22Rv1 (cell line): ENCODE results near the gene SRC.

ENCODE experiments used
- H3K27ac ChIP-seq: fragments of 450-650 bp; 2 replicates; pipeline ENCODE4 v1.5.1; 2017
- CTCF ChIP-seq: fragments of 450-650 bp; IDR thresholded peaks from 2 replicates; pipeline ENCODE4 v1.5.1; 2017; ENCODE audit warnings: mild to moderate bottlenecking
- ZFX ChIP-seq: fragments of 450-650 bp; IDR thresholded peaks from 2 replicates; pipeline ENCODE4 v1.6.1; 2017; ENCODE audit warnings: antibody characterized with exemption, borderline replicate concordance

SRC gene

DNA sequence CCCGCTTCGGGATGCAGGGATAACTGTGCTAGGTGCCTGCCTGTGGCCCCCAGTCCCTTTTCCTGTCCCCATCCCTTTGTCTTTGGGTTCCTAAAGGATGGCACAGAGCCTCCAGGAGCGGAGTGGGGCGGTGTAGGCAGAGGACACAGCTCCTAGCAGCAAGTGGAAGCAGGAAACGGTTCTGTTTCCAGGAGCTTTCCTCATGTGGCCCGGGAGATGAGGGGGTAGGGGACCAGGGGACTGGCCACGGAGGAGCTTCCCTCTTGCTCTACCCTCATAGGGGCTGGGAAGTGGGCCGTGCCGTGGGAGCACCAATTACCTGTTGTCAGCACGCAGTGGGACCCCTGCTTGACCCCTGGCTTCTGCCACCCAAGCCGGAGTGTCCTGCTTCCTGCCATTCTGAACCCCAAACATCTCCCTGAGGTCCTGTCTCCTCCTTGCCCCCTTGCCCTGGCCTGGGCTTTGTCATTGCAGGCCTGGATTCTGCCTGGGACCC, 76.9 kb downstream of the SRC start:
- TF ChIP-seq CTCF (no peak), ZFX (no peak)
- no peak overlapping the region for H3K27ac ChIP-seq

- TF ChIP-seq ZFX (no peak), CTCF (no peak)
- no peak overlapping the region for H3K27ac ChIP-seq
Measured at GRCh38 chr20:37423545-37423944, 77.6 kb downstream of the SRC start.

GRCh38 chr20:37424062-37424851, 78.3 kb downstream of the SRC start:
- H3K27ac ChIP-seq = no peak overlapping the region
- TF ChIP-seq CTCF (no peak), ZFX (no peak)

DNA sequence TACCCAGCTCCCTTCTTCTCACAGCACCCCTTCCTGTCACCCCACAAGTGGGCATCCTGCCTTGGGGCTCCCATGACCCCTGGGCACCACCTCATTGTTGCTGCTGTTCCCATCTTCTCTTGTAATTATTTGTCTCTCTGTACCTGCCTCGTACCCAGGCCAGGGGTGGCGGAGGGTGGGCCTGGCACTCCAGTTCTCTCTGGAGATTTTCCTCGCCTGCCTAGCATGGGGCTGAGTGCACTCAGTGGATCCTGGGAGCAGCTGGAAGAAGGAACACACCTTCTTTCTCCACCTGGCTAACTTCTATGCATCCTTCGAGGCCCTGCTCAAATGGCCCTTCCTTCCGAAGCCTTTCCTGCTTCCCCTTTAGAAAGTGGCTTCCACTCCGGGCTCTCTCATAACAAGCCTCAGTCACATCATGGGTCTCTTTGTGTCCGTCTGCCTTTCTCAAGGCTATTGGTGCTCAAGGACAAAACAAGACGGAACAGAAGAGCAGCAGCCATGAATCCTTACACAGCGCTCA, 79.2 kb downstream of the SRC start:
- TF ChIP-seq ZFX (no peak), CTCF (no peak)

GRCh38 chr20:37426106-37426505, 80.2 kb downstream of the SRC start:
- TF ChIP-seq ZFX (no peak), CTCF (no peak)
- H3K27ac ChIP-seq = no peak overlapping the region

More for the DNA sequence above, 79.2 kb downstream of the SRC start:
- no peak overlapping the region for H3K27ac ChIP-seq

DNA sequence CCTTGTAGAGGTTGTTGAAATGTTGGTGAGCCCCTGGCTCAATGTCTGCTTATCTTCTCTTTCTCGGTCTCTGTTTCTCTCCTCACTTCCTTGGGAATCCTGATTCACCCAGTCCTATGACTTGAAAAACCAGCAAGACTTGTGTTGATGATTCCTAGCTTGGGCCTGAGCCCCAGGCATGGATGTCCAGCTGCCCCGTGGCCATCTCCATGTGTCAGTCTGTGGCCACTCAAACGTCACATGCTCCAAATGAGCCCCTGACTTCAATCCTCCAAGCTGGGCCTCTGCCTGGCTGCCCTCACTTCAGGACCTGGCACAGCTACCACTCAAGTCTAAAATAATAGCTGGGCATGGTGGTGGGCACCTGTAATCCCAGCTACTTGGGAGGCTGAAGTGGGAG, 81.0 kb downstream of the SRC start:
- no peak overlapping the region for H3K27ac ChIP-seq
- no peak for TF ChIP-seq ZFX
- no peak for TF ChIP-seq CTCF

DNA sequence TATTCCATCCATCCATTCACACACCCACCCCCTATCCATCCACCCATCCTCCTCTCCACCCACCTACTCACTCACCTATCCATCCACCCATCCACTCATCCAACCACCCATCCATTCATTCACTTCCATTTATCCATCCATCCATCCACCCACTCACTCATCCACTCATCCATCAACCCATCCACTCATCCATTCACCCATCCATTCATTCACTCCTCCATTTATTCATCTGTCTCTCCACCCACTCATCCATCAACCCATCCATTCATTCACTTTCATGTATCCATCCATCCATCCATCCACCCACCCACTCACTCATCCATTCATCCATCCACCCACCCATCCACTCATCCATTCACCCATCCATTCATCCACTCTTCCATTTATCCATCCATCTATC, 84.1 kb downstream of the SRC start:
- no peak overlapping the region for H3K27ac ChIP-seq
- TF ChIP-seq ZFX = no peak
- no peak for TF ChIP-seq CTCF
